ENCODE results near the gene ENO1.
A peak's percentile ranks its signal among the peaks of the same experiment; 100 is the strongest.
"Not testable (repeated sequence)": the region's sequence is repeated elsewhere in the genome, so short reads cannot be mapped to it uniquely, and the experiment has no call there.

Gene ENO1

DNA sequence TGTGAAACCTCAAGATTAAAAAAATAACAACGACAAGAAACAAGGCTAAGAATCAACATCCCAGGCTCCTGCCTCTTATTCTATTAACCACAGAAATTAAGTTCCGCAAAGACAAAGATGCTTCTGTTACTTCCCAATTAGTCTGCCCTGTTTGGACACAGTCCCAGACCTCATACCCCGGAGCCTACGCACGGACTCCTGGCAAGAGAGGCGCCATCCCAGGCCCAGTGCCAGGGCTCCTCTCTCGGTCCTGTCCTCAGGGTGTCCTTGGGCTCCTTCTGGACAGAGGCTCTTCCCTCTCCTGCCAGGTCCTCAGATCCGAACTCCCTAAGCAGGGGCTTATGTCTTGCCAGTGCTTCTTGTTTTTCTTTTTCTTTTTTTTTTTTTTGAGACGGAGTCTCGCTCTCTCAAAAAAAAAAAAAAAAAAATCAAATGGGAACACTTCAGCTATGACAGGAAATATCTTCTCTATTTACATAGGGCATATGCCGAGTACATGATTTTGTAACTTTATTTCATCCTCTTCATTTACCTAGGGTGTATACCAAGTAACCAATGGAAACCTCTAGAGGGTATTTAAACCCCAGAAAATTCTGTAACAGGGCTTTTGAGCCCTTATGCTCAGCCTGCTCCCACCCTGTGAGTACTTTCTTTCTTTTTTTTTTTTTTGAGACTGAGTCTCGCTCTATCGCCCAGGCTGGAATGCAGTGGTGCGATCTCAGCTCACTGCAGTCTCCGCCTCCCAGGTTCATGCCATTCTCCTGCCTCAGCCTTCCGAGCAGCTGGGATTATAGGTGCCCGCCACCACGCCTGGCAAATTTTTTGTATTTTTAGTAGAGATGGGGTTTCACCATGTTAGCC is 11.7 kb upstream of the ENO1 start:
- no peak for TF ChIP-seq POLR2A (IDR thresholded peaks at IDR 0.05; ENCODE audit: extremely low read depth, insufficient read length)
- TF ChIP-seq MYC (IDR thresholded peaks at IDR 0.05; ENCODE audit: low read depth, low read length), result no peak
- TF ChIP-seq CTCF (IDR thresholded peaks at IDR 0.05; ENCODE audit: low read depth, low read length), result no peak
- no peak for TF ChIP-seq MAX (IDR thresholded peaks at IDR 0.05; ENCODE audit: low read depth, low read length)
- no peak overlapping the region for H3K4me3 ChIP-seq (ENCODE audit: low read depth, low read length)
- DNase-seq (ENCODE audit: low read depth), result no peak

GRCh38 chr1:8889103-8889846 is 10.8 kb upstream of the ENO1 start:
- no peak for TF ChIP-seq CTCF (IDR thresholded peaks at IDR 0.05; ENCODE audit: low read depth, low read length)
- TF ChIP-seq POLR2A (IDR thresholded peaks at IDR 0.05; ENCODE audit: extremely low read depth, insufficient read length), result no peak
- no peak for TF ChIP-seq MAX (IDR thresholded peaks at IDR 0.05; ENCODE audit: low read depth, low read length)
- no peak for TF ChIP-seq MYC (IDR thresholded peaks at IDR 0.05; ENCODE audit: low read depth, low read length)
- peak overlapping the region; percentile 13 for H3K4me3 ChIP-seq (ENCODE audit: low read depth, low read length)
- DNase-seq (ENCODE audit: low read depth), result peak; percentile 68

DNA sequence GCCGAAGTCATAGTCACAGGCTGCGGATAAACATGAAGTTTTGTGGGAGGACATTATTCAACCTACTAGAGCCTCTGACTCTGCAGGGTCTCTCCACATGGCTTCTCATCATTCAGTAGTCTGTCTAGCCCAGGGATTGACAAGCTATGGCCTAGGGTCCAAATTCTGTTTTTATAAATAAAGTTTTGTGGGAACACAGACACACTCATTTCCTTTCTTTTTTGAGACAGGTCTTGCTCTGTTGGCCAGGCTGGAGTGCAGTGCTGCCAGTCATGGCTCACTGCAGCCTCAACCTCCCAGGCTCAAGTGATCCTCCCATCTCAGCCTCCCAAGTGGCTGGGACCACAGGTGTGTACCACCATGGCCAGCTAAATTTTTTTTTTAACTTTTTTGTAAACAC is 8.1 kb upstream of the ENO1 start:
- no peak overlapping the region for H3K4me3 ChIP-seq (ENCODE audit: low read depth, low read length)
- TF ChIP-seq CTCF (IDR thresholded peaks at IDR 0.05; ENCODE audit: low read depth, low read length) (no peak), MYC (IDR thresholded peaks at IDR 0.05; ENCODE audit: low read depth, low read length) (no peak), MAX (IDR thresholded peaks at IDR 0.05; ENCODE audit: low read depth, low read length) (no peak), POLR2A (IDR thresholded peaks at IDR 0.05; ENCODE audit: extremely low read depth, insufficient read length) (no peak)
- no peak for DNase-seq (ENCODE audit: low read depth)

GRCh38 chr1:8886031-8886524 is 7.6 kb upstream of the ENO1 start:
- not testable (repeated sequence) for H3K4me3 ChIP-seq (ENCODE audit: low read depth, low read length); DNase-seq (ENCODE audit: low read depth)

DNA sequence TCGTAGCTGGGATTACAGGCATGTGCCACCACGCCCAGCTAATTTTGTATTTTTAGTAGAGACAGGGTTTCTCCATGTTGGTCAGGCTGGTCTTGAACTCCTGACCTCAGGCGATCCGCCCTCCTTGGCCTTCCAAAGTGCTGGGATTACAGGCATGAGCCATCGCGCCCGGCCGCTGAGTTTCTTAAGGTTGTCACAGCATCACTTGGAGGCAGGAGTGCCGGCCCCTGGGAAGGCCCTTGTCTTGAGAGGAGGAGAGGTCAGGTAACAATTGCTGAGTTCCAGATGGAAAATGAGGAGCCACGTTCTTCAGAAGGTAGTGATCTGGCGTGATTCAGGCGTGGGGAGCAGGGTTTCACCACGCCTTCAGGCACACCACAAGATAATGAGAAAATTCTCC is 5.6 kb upstream of the ENO1 start:
- not testable (repeated sequence) for DNase-seq (ENCODE audit: low read depth); H3K4me3 ChIP-seq (ENCODE audit: low read depth, low read length)

DNA sequence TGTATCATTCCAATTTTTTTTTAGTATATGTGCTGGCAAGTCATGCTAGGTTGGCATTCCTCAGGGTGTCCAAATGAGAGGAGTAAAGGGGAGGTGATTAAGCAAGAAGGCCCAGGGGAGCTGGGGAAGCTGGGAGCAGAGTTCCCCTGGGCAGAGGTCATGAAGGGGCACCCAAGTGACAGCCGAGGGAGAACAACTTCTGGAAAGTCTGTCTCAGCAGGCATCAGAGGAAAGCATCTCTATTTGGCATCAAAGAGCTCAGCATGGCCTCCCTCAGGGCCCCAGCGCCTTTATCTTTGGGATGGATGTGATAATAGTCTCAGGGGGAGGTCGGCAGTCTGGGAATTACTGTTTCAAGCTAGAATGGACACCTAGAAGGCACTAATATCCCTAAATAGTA is 5.0 kb upstream of the ENO1 start:
- H3K4me3 ChIP-seq (ENCODE audit: low read depth, low read length), result no peak overlapping the region
- DNase-seq (ENCODE audit: low read depth), result peak; percentile 28
- TF ChIP-seq POLR2A (IDR thresholded peaks at IDR 0.05; ENCODE audit: extremely low read depth, insufficient read length), result no peak
- no peak for TF ChIP-seq MAX (IDR thresholded peaks at IDR 0.05; ENCODE audit: low read depth, low read length)
- TF ChIP-seq CTCF (IDR thresholded peaks at IDR 0.05; ENCODE audit: low read depth, low read length), result no peak
- TF ChIP-seq MYC (IDR thresholded peaks at IDR 0.05; ENCODE audit: low read depth, low read length), result no peak
